Dedifferentiated amniotic fluid mesenchymal stem cell (primary cell): ENCODE results near the gene FAM3A.
A peak's percentile ranks its signal among the peaks of the same experiment; 100 is the strongest.
"Not testable (repeated sequence)": the region's sequence is repeated elsewhere in the genome, so short reads cannot be mapped to it uniquely, and the experiment has no call there.

Experiments used
- DNase-seq: peaks from one replicate; pipeline ENCODE4 v3.0.0-alpha.2; 2016; ENCODE audit errors: extremely low spot score

Gene FAM3A

GRCh38 chrX:154515966-154516655 is at the start of gene FAM3A:
Gene FAM3A (minus strand): TSS chrX:154516232. CDS start chrX:154515772, 460 bp downstream.
- DNase-seq = peak; percentile 65

- DNase-seq = not testable (repeated sequence)
These were observed 46.3 kb upstream of the FAM3A start for GRCh38 chrX:154562295-154562694.

- DNase-seq = not testable (repeated sequence)
These were observed 44.3 kb upstream of the FAM3A start for GRCh38 chrX:154560326-154560725.

- not testable (repeated sequence) for DNase-seq
These were observed 42.9 kb upstream of the FAM3A start for GRCh38 chrX:154558896-154559295.

GRCh38 chrX:154558060-154558690 is 42.1 kb upstream of the FAM3A start:
- not testable (repeated sequence) for DNase-seq

GRCh38 chrX:154552112-154552806 is 36.2 kb upstream of the FAM3A start:
- not testable (repeated sequence) for DNase-seq

GRCh38 chrX:154549766-154550165 is 33.7 kb upstream of the FAM3A start:
- no peak for DNase-seq

GRCh38 chrX:154548028-154548316 is 31.9 kb upstream of the FAM3A start:
- DNase-seq = no peak

GRCh38 chrX:154547245-154548027 is 31.4 kb upstream of the FAM3A start, which contains the start of gene IKBKG:
Gene IKBKG (plus strand): TSS chrX:154547620. CDS start chrX:154552003, 4,383 bp downstream.
- peak; percentile 88 for DNase-seq

GRCh38 chrX:154546354-154547244 is 30.6 kb upstream of the FAM3A start, which contains the start of gene G6PD:
Gene G6PD (minus strand): TSS chrX:154546846. CDS start chrX:154546155, 691 bp downstream.
- DNase-seq = no peak

- DNase-seq = no peak
These were observed 29.7 kb upstream of the FAM3A start for GRCh38 chrX:154545673-154546274.

- no peak for DNase-seq
These were observed 26.8 kb upstream of the FAM3A start for GRCh38 chrX:154542723-154543424.

- DNase-seq = peak; percentile 86
These were observed 26.1 kb upstream of the FAM3A start for GRCh38 chrX:154541896-154542722.

- no peak for DNase-seq
These were observed 25.5 kb upstream of the FAM3A start for GRCh38 chrX:154541589-154541895.

GRCh38 chrX:154540897-154541535 is 25.0 kb upstream of the FAM3A start:
- DNase-seq = no peak

- not testable (repeated sequence) for DNase-seq
These were observed 24.3 kb upstream of the FAM3A start for GRCh38 chrX:154540365-154540764.

- DNase-seq = no peak
These were observed 23.0 kb upstream of the FAM3A start for GRCh38 chrX:154539077-154539476.

GRCh38 chrX:154535892-154536291 is 19.9 kb upstream of the FAM3A start:
- DNase-seq = no peak
